Measurements from ENCODE around the gene TIPRL.
"Not testable (repeated sequence)": the region's sequence is repeated elsewhere in the genome, so short reads cannot be mapped to it uniquely, and the experiment has no call there.

TIPRL gene

GRCh38 chr1:168195199-168196135 is 16.7 kb downstream of the TIPRL start:
- Histone ChIP-seq H3K9me3 (ENCODE audit: control insufficient read depth, insufficient read depth, low read length) (no peaks in the 10 kb centered on the region), H3K36me3 (ENCODE audit: control insufficient read depth, insufficient read depth, low read length) (no peaks in the 10 kb centered on the region), H3K9ac (ENCODE audit: low read depth, low read length) (no peak overlapping the region), H3K4me1 (ENCODE audit: control insufficient read depth, insufficient read depth, low read length) (no peaks in the 10 kb centered on the region), H3K4me3 (ENCODE audit: low read depth, low read length) (no peak overlapping the region), H3K27me3 (ENCODE audit: control insufficient read depth, insufficient read depth, low read length) (no peaks in the 10 kb centered on the region)

GRCh38 chr1:168199056-168199455 is 20.3 kb downstream of the TIPRL start:
- Histone ChIP-seq H3K27me3 (ENCODE audit: control insufficient read depth, insufficient read depth, low read length) (no peaks in the 10 kb centered on the region), H3K9me3 (ENCODE audit: control insufficient read depth, insufficient read depth, low read length) (no peaks in the 10 kb centered on the region), H3K36me3 (ENCODE audit: control insufficient read depth, insufficient read depth, low read length) (no peaks in the 10 kb centered on the region), H3K4me3 (ENCODE audit: low read depth, low read length) (no peak overlapping the region), H3K9ac (ENCODE audit: low read depth, low read length) (no peak overlapping the region), H3K4me1 (ENCODE audit: control insufficient read depth, insufficient read depth, low read length) (no peaks in the 10 kb centered on the region)

DNA sequence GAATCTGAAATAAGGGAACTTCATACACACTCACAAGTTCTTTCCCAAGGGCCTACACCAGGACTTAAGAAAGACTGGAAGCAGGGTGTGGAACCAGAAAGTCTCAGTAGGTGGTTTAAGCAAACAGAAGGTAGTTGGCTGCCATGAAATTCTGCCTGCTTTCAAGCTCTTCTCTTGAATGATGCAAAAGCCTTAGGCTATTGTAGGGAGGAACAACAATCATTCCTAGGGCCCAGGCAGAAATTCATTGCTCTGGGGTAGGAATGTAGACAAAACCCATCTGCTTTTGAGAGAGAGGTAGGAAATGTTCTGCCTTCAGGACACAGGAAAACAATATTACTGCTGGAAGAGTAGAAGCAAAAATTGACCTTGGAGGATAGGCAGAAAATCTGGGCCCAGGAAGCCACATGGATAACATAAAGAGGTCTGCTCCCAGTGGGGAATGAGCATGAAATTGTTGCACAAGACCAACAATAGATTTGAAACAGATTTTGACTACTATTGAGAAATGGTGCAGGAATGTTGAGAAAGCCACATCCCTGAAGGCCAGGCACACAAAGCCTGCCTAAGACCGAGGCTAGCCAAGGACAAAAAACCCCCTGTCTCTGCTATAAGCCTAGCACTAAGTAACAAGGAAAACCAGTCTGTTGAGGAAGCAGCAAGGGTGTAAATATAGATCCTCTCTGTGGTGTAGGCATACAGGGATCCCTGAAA is 24.3 kb downstream of the TIPRL start:
- H3K4me1 ChIP-seq (ENCODE audit: control insufficient read depth, insufficient read depth, low read length), result no peaks in the 10 kb centered on the region
- no peak overlapping the region for H3K9ac ChIP-seq (ENCODE audit: low read depth, low read length)
- H3K27me3 ChIP-seq (ENCODE audit: control insufficient read depth, insufficient read depth, low read length), result no peaks in the 10 kb centered on the region
- no peak overlapping the region for H3K4me3 ChIP-seq (ENCODE audit: low read depth, low read length)
- H3K36me3 ChIP-seq (ENCODE audit: control insufficient read depth, insufficient read depth, low read length), result no peaks in the 10 kb centered on the region
- no peaks in the 10 kb centered on the region for H3K9me3 ChIP-seq (ENCODE audit: control insufficient read depth, insufficient read depth, low read length)

DNA sequence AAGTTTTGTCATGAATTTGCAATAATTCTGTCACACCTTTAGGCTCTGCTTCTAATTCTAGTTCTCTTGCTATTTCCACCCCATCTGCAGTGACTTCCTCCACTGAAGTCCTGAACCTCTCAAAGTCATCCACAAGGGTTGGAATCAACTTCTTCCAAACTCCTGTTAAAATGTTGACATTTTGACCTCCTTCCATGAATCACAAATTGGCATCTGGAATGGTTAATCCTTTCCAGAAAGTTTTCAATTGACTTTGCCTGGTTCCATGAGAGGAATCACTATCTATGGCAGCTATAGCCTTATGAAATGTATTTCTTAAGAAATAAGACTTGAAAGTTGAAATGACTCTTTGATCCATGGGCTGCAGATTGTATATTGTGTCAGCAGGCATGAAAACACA is 27.3 kb downstream of the TIPRL start:
- H3K27me3 ChIP-seq (ENCODE audit: control insufficient read depth, insufficient read depth, low read length), result no peaks in the 10 kb centered on the region
- no peaks in the 10 kb centered on the region for H3K9me3 ChIP-seq (ENCODE audit: control insufficient read depth, insufficient read depth, low read length)
- H3K36me3 ChIP-seq (ENCODE audit: control insufficient read depth, insufficient read depth, low read length), result no peaks in the 10 kb centered on the region

DNA sequence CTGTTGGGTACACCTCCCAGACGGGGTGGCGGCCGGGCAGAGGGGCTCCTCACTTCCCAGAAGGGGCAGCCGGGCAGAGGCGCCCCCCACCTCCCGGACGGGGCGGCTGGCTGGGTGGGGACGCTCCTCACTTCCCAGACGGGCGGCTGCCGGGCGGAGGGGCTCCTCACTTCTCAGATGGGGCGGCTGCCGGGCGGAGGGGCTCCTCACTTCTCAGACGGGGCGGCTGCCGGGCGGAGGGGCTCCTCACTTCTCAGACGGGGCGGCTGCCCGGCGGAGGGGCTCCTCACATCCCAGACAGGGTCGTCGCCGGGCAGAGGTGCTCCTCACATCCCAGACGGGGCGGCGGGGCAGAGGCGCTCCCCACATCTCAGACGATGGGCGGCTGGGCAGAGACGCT is 28.9 kb downstream of the TIPRL start:
- not testable (repeated sequence) for H3K9ac ChIP-seq (ENCODE audit: low read depth, low read length); H3K36me3 ChIP-seq (ENCODE audit: control insufficient read depth, insufficient read depth, low read length); H3K4me1 ChIP-seq (ENCODE audit: control insufficient read depth, insufficient read depth, low read length); H3K27me3 ChIP-seq (ENCODE audit: control insufficient read depth, insufficient read depth, low read length); H3K9me3 ChIP-seq (ENCODE audit: control insufficient read depth, insufficient read depth, low read length); H3K4me3 ChIP-seq (ENCODE audit: low read depth, low read length)

More for the DNA sequence above, 27.3 kb downstream of the TIPRL start:
- Histone ChIP-seq H3K4me3 (ENCODE audit: low read depth, low read length) (no peak overlapping the region), H3K4me1 (ENCODE audit: control insufficient read depth, insufficient read depth, low read length) (no peaks in the 10 kb centered on the region), H3K9ac (ENCODE audit: low read depth, low read length) (no peak overlapping the region)

DNA sequence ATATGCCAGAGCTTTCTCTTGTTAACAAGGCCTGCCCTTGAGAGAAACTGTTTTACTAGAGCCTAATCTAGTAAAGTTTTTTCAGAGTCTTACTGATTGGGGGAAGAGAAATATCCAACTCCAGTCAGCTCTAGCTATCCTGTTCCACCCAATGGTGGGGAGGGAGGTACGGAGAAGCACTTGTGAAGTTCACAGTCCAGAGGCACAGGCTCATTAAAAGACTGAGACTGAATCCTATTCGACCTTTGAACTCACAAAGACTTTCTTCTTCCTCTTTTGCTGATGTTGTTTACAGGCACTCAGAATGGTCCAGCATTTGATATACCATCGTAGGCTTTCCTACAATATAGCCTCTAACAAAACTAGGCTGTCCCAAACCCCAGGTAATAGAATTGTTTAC is 31.6 kb downstream of the TIPRL start:
- Histone ChIP-seq H3K36me3 (ENCODE audit: control insufficient read depth, insufficient read depth, low read length) (no peaks in the 10 kb centered on the region), H3K27me3 (ENCODE audit: control insufficient read depth, insufficient read depth, low read length) (no peaks in the 10 kb centered on the region), H3K4me3 (ENCODE audit: low read depth, low read length) (no peak overlapping the region), H3K4me1 (ENCODE audit: control insufficient read depth, insufficient read depth, low read length) (no peaks in the 10 kb centered on the region), H3K9me3 (ENCODE audit: control insufficient read depth, insufficient read depth, low read length) (peaks cover 3% of the 10 kb centered on the region), H3K9ac (ENCODE audit: low read depth, low read length) (no peak overlapping the region)

GRCh38 chr1:168213349-168213748 is 34.6 kb downstream of the TIPRL start:
- H3K4me1 ChIP-seq (ENCODE audit: control insufficient read depth, insufficient read depth, low read length), result peaks cover 5% of the 10 kb centered on the region
- H3K36me3 ChIP-seq (ENCODE audit: control insufficient read depth, insufficient read depth, low read length), result no peaks in the 10 kb centered on the region
- H3K4me3 ChIP-seq (ENCODE audit: low read depth, low read length), result no peak overlapping the region
- no peak overlapping the region for H3K9ac ChIP-seq (ENCODE audit: low read depth, low read length)
- H3K27me3 ChIP-seq (ENCODE audit: control insufficient read depth, insufficient read depth, low read length), result no peaks in the 10 kb centered on the region
- H3K9me3 ChIP-seq (ENCODE audit: control insufficient read depth, insufficient read depth, low read length), result peaks cover 3% of the 10 kb centered on the region

DNA sequence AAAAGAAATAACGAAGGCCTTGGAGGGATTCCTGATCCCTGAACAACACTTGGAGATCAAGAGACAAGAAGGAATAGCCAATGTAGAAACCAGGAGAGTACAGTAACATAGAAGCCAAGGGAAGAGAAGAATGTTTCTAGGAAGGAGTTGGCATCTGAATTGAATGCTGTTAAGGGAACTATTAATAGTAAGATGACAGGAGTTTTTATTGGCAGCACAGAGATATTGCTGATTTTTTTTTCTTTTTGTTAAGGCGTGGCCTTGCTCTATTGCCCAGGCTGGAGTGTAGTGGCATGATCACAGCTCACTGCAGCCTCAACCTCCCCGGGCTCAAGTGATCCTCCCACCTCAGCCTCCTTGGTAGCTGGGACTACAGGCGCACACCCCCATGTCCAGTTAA is 37.4 kb downstream of the TIPRL start:
- Histone ChIP-seq H3K36me3 (ENCODE audit: control insufficient read depth, insufficient read depth, low read length) (no peaks in the 10 kb centered on the region), H3K9ac (ENCODE audit: low read depth, low read length) (no peak overlapping the region), H3K9me3 (ENCODE audit: control insufficient read depth, insufficient read depth, low read length) (peaks cover 3% of the 10 kb centered on the region), H3K27me3 (ENCODE audit: control insufficient read depth, insufficient read depth, low read length) (no peaks in the 10 kb centered on the region), H3K4me3 (ENCODE audit: low read depth, low read length) (no peak overlapping the region), H3K4me1 (ENCODE audit: control insufficient read depth, insufficient read depth, low read length) (peaks cover 5% of the 10 kb centered on the region)

GRCh38 chr1:168217664-168218063 is 38.9 kb downstream of the TIPRL start:
- H3K9me3 ChIP-seq (ENCODE audit: control insufficient read depth, insufficient read depth, low read length), result no peaks in the 10 kb centered on the region
- no peaks in the 10 kb centered on the region for H3K27me3 ChIP-seq (ENCODE audit: control insufficient read depth, insufficient read depth, low read length)
- peaks cover 5% of the 10 kb centered on the region for H3K4me1 ChIP-seq (ENCODE audit: control insufficient read depth, insufficient read depth, low read length)
- no peaks in the 10 kb centered on the region for H3K36me3 ChIP-seq (ENCODE audit: control insufficient read depth, insufficient read depth, low read length)
- H3K4me3 ChIP-seq (ENCODE audit: low read depth, low read length), result no peak overlapping the region
- no peak overlapping the region for H3K9ac ChIP-seq (ENCODE audit: low read depth, low read length)

DNA sequence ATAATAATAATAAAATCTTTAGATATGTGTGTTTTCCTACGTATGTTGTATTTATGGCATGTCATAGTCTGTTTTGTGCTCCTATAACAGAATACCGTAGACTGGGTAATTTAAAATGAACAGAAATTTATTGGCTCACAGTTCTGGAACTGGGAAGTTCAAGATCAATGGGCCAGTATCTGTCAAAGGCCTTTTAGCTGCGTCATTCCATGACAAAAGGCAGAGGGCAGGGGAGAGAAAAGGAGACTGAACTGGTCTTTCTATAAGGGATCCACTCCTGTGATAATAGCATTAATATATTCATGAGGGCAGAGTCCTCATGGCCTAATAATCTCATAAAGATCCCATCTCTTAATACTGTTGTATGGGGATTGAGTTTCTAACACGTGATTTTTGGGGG is 39.9 kb downstream of the TIPRL start:
- peaks cover 5% of the 10 kb centered on the region for H3K4me1 ChIP-seq (ENCODE audit: control insufficient read depth, insufficient read depth, low read length)
- H3K9me3 ChIP-seq (ENCODE audit: control insufficient read depth, insufficient read depth, low read length), result no peaks in the 10 kb centered on the region
- no peaks in the 10 kb centered on the region for H3K27me3 ChIP-seq (ENCODE audit: control insufficient read depth, insufficient read depth, low read length)
- H3K9ac ChIP-seq (ENCODE audit: low read depth, low read length), result no peak overlapping the region
- no peaks in the 10 kb centered on the region for H3K36me3 ChIP-seq (ENCODE audit: control insufficient read depth, insufficient read depth, low read length)
- H3K4me3 ChIP-seq (ENCODE audit: low read depth, low read length), result no peak overlapping the region

DNA sequence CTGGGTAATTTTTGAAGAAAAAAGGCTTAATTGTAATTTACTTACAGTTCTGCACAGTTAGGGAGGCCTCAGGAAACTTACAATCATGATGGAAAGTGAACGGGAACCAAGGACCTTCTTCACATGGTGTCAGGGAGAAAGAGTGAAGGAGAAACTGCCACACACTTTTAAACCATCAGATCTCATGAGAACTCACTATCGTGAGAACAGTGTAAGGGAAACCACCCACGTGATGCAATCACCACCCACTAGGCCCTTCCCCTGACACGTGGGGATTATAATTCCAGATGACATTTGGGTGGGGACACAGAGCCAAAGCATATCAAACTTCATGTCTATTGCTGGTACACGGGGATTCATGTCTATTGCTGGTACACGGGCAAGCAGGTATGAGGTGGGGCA is 41.7 kb downstream of the TIPRL start:
- H3K36me3 ChIP-seq (ENCODE audit: control insufficient read depth, insufficient read depth, low read length), result no peaks in the 10 kb centered on the region
- no peaks in the 10 kb centered on the region for H3K27me3 ChIP-seq (ENCODE audit: control insufficient read depth, insufficient read depth, low read length)
- no peak overlapping the region for H3K9ac ChIP-seq (ENCODE audit: low read depth, low read length)
- H3K4me3 ChIP-seq (ENCODE audit: low read depth, low read length), result no peak overlapping the region
- peaks cover 5% of the 10 kb centered on the region for H3K4me1 ChIP-seq (ENCODE audit: control insufficient read depth, insufficient read depth, low read length)
- H3K9me3 ChIP-seq (ENCODE audit: control insufficient read depth, insufficient read depth, low read length), result no peaks in the 10 kb centered on the region

- Histone ChIP-seq H3K36me3 (ENCODE audit: control insufficient read depth, insufficient read depth, low read length) (no peaks in the 10 kb centered on the region), H3K9me3 (ENCODE audit: control insufficient read depth, insufficient read depth, low read length) (no peaks in the 10 kb centered on the region), H3K9ac (ENCODE audit: low read depth, low read length) (no peak overlapping the region), H3K4me1 (ENCODE audit: control insufficient read depth, insufficient read depth, low read length) (peaks cover 5% of the 10 kb centered on the region), H3K4me3 (ENCODE audit: low read depth, low read length) (no peak overlapping the region), H3K27me3 (ENCODE audit: control insufficient read depth, insufficient read depth, low read length) (no peaks in the 10 kb centered on the region)
Measured at GRCh38 chr1:168221275-168221674, 42.5 kb downstream of the TIPRL start.

All from iPS-15b (cell line).